Glutamatergic neuron (in vitro differentiated cells): ENCODE measurements around the gene TMEM196. TPM values are rescaled to one million over a fixed set of nuclear protein-coding genes. Genes with fewer than 3 reads are reported as not detected.

Source experiments
- DNase-seq: peaks from one replicate; pipeline ENCODE4 v3.0.0; 2022
- H3K27ac Mint-ChIP-seq: one replicate; pipeline ENCODE4 v1.8.0; 2020; ENCODE audit warnings: mild to moderate bottlenecking, mixed read lengths, inconsistent platforms; ENCODE audit not compliant: unreplicated experiment
- H3K27me3 Mint-ChIP-seq: one replicate; pipeline ENCODE4 v1.8.0; 2020; ENCODE audit warnings: mild to moderate bottlenecking, moderate library complexity, mixed read lengths, inconsistent platforms; ENCODE audit not compliant: unreplicated experiment
- H3K36me3 Mint-ChIP-seq: one replicate; pipeline ENCODE4 v1.8.0; 2020; ENCODE audit warnings: mild to moderate bottlenecking, mixed read lengths, inconsistent platforms; ENCODE audit not compliant: unreplicated experiment
- H3K4me1 Mint-ChIP-seq: one replicate; pipeline ENCODE4 v1.8.0; 2020; ENCODE audit warnings: mild to moderate bottlenecking, low read depth, mixed read lengths, inconsistent platforms; ENCODE audit not compliant: unreplicated experiment
- H3K4me3 Mint-ChIP-seq: one replicate; pipeline ENCODE4 v1.8.0; 2020; ENCODE audit warnings: mild to moderate bottlenecking, mixed read lengths, inconsistent platforms; ENCODE audit not compliant: unreplicated experiment
- H3K9me3 Mint-ChIP-seq: one replicate; pipeline ENCODE4 v1.8.0; 2020; ENCODE audit warnings: mild to moderate bottlenecking, moderate library complexity, mixed read lengths, inconsistent platforms; ENCODE audit not compliant: unreplicated experiment
- CTCF ChIP-seq: fragments of 200-600 bp; sonication (generic); IDR thresholded peaks from one replicate; pipeline ENCODE4 v1.5.0; 2021; ENCODE audit not compliant: partially characterized antibody, unreplicated experiment
- total RNA-seq: library from RNA; stranded (reverse); fragmentation: NEBNext Ultra II Directional; extraction: Animal tissue kit (Norgen Biotek cat#: 25700); gene quantifications from one replicate; pipeline ENCODE4 v1.2.1, GENCODE V29; 2021; ENCODE audit not compliant: unreplicated experiment

TMEM196 gene
- total RNA-seq, 1 donor from 2014 or later: 3.6 TPM

DNA sequence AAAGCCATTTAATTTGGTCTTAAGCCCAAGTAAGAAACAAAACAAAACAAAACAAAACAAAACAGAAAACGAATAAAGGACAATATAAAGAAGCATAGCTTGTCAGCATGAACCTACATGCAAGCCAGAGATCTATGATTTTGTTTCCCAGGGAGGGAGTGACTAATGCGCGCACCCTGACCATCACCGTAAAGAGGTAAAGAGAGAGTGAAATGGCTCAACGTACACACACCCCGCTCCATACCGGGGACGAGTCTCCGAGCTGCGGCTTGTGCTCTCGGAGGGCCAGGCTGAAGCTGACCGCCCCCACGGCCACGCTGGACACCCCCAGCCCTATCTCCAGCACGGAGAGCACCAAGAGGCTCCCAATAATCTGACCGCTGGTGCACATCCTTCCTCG, 1.1 kb downstream of the TMEM196 start:
- peak overlapping the region; percentile 97 for H3K27ac Mint-ChIP-seq
- peaks cover 6% of the 10 kb centered on the region for H3K27me3 Mint-ChIP-seq
- DNase-seq: peak; percentile 38
- no peaks in the 10 kb centered on the region for H3K9me3 Mint-ChIP-seq
- H3K4me1 Mint-ChIP-seq: peaks cover 4% of the 10 kb centered on the region
- TF ChIP-seq CTCF: no peak
- peak overlapping the region; percentile 99 for H3K4me3 Mint-ChIP-seq
- H3K36me3 Mint-ChIP-seq: no peaks in the 10 kb centered on the region

DNA sequence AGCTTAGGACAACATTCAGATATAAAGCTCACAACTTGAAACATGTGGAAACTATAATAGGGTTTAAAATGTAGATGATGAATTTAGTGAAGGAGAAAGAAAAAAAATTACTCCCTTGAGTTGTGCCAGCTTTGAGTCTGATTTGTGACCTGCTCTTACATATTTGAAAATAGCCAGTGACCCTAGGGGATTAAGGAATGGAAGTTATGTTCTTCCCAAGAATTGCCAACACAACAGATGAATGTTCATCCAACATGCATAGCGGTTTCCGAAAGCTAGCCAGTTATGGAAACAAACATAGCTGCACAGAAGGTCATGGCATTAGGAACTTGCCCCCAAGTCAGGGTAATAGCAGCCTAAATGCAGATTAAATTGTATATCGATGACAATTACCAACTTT, 10.8 kb downstream of the TMEM196 start:
- no peaks in the 10 kb centered on the region for H3K9me3 Mint-ChIP-seq
- H3K4me1 Mint-ChIP-seq: no peaks in the 10 kb centered on the region
- H3K4me3 Mint-ChIP-seq: no peak overlapping the region
- no peak for TF ChIP-seq CTCF
- H3K27me3 Mint-ChIP-seq: no peaks in the 10 kb centered on the region
- H3K36me3 Mint-ChIP-seq: no peaks in the 10 kb centered on the region
- H3K27ac Mint-ChIP-seq: no peak overlapping the region
- DNase-seq: no peak

- H3K27ac Mint-ChIP-seq: no peak overlapping the region
- H3K4me3 Mint-ChIP-seq: no peak overlapping the region
- no peaks in the 10 kb centered on the region for H3K9me3 Mint-ChIP-seq
- peaks cover 3% of the 10 kb centered on the region for H3K4me1 Mint-ChIP-seq
- H3K27me3 Mint-ChIP-seq: no peaks in the 10 kb centered on the region
- no peak for DNase-seq
- H3K36me3 Mint-ChIP-seq: no peaks in the 10 kb centered on the region
- TF ChIP-seq CTCF: peak; percentile 92
These were observed 18.8 kb downstream of the TMEM196 start for GRCh38 chr7:19754521-19755116.

DNA sequence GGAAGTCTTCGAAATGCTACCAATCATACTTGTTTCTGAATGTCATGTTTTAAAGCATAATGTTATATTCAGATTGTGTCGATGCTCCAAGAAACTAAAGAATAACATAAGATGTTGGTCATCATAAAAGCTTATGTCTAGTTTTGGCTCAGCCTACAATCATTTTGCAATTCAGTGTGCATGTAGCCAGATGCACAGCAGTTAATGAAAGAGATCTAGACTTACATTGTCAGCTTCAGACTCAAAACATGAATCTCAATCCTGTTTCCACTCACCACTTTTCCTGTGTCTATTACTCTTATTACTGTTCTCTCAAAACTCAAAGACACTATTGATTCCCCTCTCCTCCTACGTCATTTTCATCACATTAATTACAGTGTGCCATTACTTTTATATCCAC, 21.4 kb downstream of the TMEM196 start:
- Mint-ChIP-seq H3K4me3 (no peak overlapping the region), H3K4me1 (peaks cover 3% of the 10 kb centered on the region), H3K36me3 (no peaks in the 10 kb centered on the region), H3K27me3 (no peaks in the 10 kb centered on the region), H3K27ac (no peak overlapping the region), H3K9me3 (no peaks in the 10 kb centered on the region)
- no peak for TF ChIP-seq CTCF
- no peak for DNase-seq

GRCh38 chr7:19749658-19750057, 23.8 kb downstream of the TMEM196 start:
- DNase-seq: no peak
- no peaks in the 10 kb centered on the region for H3K9me3 Mint-ChIP-seq
- no peaks in the 10 kb centered on the region for H3K27me3 Mint-ChIP-seq
- H3K4me3 Mint-ChIP-seq: no peak overlapping the region
- no peak overlapping the region for H3K27ac Mint-ChIP-seq
- no peak for TF ChIP-seq CTCF
- no peaks in the 10 kb centered on the region for H3K36me3 Mint-ChIP-seq
- peaks cover 3% of the 10 kb centered on the region for H3K4me1 Mint-ChIP-seq
